Activated T-cell treated with anti-CD3 and anti-CD28 coated beads, Interleukin-2, amount 50 U/mL, for 1 hour (primary cell): ENCODE data around the gene ARL17A.
"Not testable (repeated sequence)": the region's sequence is repeated elsewhere in the genome, so short reads cannot be mapped to it uniquely, and the experiment has no call there.

Experiments used
- DNase-seq: peaks from one replicate; pipeline ENCODE4 v3.0.0-alpha.2; 2020

The ARL17A gene

GRCh38 chr17:46534716-46535115 lies 44.8 kb downstream of the ARL17A start:
- DNase-seq = not testable (repeated sequence)

GRCh38 chr17:46512168-46512567 lies 67.3 kb downstream of the ARL17A start, which contains the start of gene LRRC37A2:
Gene LRRC37A2 (plus strand): TSS chr17:46512468. CDS start chr17:46512713, 245 bp downstream.
- not testable (repeated sequence) for DNase-seq

GRCh38 chr17:46505896-46506295 lies 73.6 kb downstream of the ARL17A start:
- DNase-seq = not testable (repeated sequence)

GRCh38 chr17:46499437-46500139 lies 79.9 kb downstream of the ARL17A start:
- DNase-seq = not testable (repeated sequence)

GRCh38 chr17:46492021-46492420 lies 87.5 kb downstream of the ARL17A start:
- not testable (repeated sequence) for DNase-seq

GRCh38 chr17:46481310-46481709 lies 98.2 kb downstream of the ARL17A start:
- not testable (repeated sequence) for DNase-seq

- not testable (repeated sequence) for DNase-seq
Measured at GRCh38 chr17:46478823-46479222, 100.7 kb downstream of the ARL17A start.

GRCh38 chr17:46475583-46475982 lies 103.9 kb downstream of the ARL17A start:
- DNase-seq = not testable (repeated sequence)

- DNase-seq = not testable (repeated sequence)
Measured at GRCh38 chr17:46474489-46474888, 105.0 kb downstream of the ARL17A start.

- DNase-seq = not testable (repeated sequence)
Measured at GRCh38 chr17:46467618-46468017, 111.9 kb downstream of the ARL17A start.
